Tibial artery (tissue), 4 donors: ENCODE data around the gene PIK3CD.
"Not testable (repeated sequence)": the region's sequence is repeated elsewhere in the genome, so short reads cannot be mapped to it uniquely, and the experiment has no call there.

ENCODE experiments used
- DNase-seq, 2 donors: peaks; one replicate each; pipeline ENCODE4 v3.0.0-alpha.2; 2019
- H3K27ac ChIP-seq, 2 donors: fragments of 200-600 bp; sonication (generic) in 1 of 2; 1 replicate in 1 of 2; 2 replicates in 1 of 2; pipeline ENCODE4 v1.5.1; 2018 to 2019; ENCODE audit warnings: mild to moderate bottlenecking in 1 of 2
- H3K27me3 ChIP-seq, 2 donors: fragments of 200-600 bp; sonication (generic) in 1 of 2; one replicate each; pipeline versions ENCODE4 v1.5.1 to v1.6.0; 2016 to 2019
- H3K36me3 ChIP-seq, 3 donors: fragments of 200-600 bp; sonication (generic) in 2 of 3; one replicate each; pipeline ENCODE4 v1.5.1; 2016 to 2019; ENCODE audit warnings: mild to moderate bottlenecking in 2 of 3
- H3K4me1 ChIP-seq, 4 donors: fragments of 200-600 bp; sonication (generic) in 2 of 4; 1 replicate in 3 of 4; 2 replicates in 1 of 4; pipeline ENCODE4 v1.5.1; 2016 to 2019
- H3K4me3 ChIP-seq, 2 donors: fragments of 200-600 bp; sonication (generic) in 1 of 2; 1 replicate in 1 of 2; 2 replicates in 1 of 2; pipeline ENCODE4 v1.5.1; 2018 to 2019; ENCODE audit warnings: mild to moderate bottlenecking in 2 of 2
- H3K9me3 ChIP-seq, 3 donors: fragments of 200-600 bp; sonication (generic) in 1 of 3; one replicate each; pipeline ENCODE4 v1.5.1; 2016 to 2019
- CTCF ChIP-seq, 2 experiments: fragments of 200-600 bp in 1 of 2; fragments of 450-650 bp in 1 of 2; IDR thresholded peaks; one replicate each; pipeline ENCODE4 v1.5.1; 2017 to 2019; ENCODE audit warnings: antibody characterized with exemption in 2 of 2, mild to moderate bottlenecking in 1 of 2, moderate library complexity in 1 of 2
- intact Hi-C: fragments of 100-400 bp; cut with DNase I; formaldehyde crosslinking; loops from one replicate; pipeline ENCODE4 v1.15.0; 2023; ENCODE audit warnings: low total_unique reads

The PIK3CD gene

GRCh38 chr1:9737671-9738070 is 86.1 kb downstream of the PIK3CD start:
- intact Hi-C loops = no loop called here
- H3K27me3 ChIP-seq = no peaks in the 10 kb centered on the region
- no peak for DNase-seq
- no peak for TF ChIP-seq CTCF (IDR thresholded peaks at IDR 0.05)
- H3K4me3 ChIP-seq = no peak overlapping the region
- H3K36me3 ChIP-seq = peaks cover 86 to 100% (median 97%) of the 10 kb centered on the region in 3 donors
- no peak overlapping the region for H3K27ac ChIP-seq
- no peaks in the 10 kb centered on the region for H3K4me1 ChIP-seq
- no peaks in the 10 kb centered on the region for H3K9me3 ChIP-seq

GRCh38 chr1:9744106-9744799 is 92.7 kb downstream of the PIK3CD start:
- H3K27me3 ChIP-seq = no peaks in the 10 kb centered on the region
- no peak overlapping the region for H3K27ac ChIP-seq
- DNase-seq = no peak
- no peaks in the 10 kb centered on the region for H3K9me3 ChIP-seq
- intact Hi-C loops = no loop called here
- H3K4me1 ChIP-seq = no peaks in the 10 kb centered on the region
- H3K36me3 ChIP-seq = peaks cover 69 to 92% (median 80%) of the 10 kb centered on the region in 3 donors
- no peak overlapping the region for H3K4me3 ChIP-seq
- no peak for TF ChIP-seq CTCF (IDR thresholded peaks at IDR 0.05)

- intact Hi-C loops = no loop called here
- H3K4me1 ChIP-seq = no peaks in the 10 kb centered on the region
- no peak overlapping the region for H3K27ac ChIP-seq
- H3K4me3 ChIP-seq = no peak overlapping the region
- H3K27me3 ChIP-seq = no peaks in the 10 kb centered on the region
- no peaks in the 10 kb centered on the region for H3K9me3 ChIP-seq
- no peak for DNase-seq
- TF ChIP-seq CTCF (IDR thresholded peaks at IDR 0.05) = no peak
- peaks cover 57 to 92% (median 75%) of the 10 kb centered on the region in 3 donors for H3K36me3 ChIP-seq
Observed at GRCh38 chr1:9746211-9746610, 94.7 kb downstream of the PIK3CD start.

- no peaks in the 10 kb centered on the region for H3K9me3 ChIP-seq
- no peak overlapping the region for H3K27ac ChIP-seq
- no peak for DNase-seq
- H3K27me3 ChIP-seq = no peaks in the 10 kb centered on the region
- intact Hi-C loops = no loop called here
- no peak for TF ChIP-seq CTCF (IDR thresholded peaks at IDR 0.05)
- H3K36me3 ChIP-seq = peaks cover 53 to 92% (median 75%) of the 10 kb centered on the region in 3 donors
- H3K4me3 ChIP-seq = no peak overlapping the region
- H3K4me1 ChIP-seq = no peaks in the 10 kb centered on the region
Observed at GRCh38 chr1:9746651-9747050, 95.1 kb downstream of the PIK3CD start.

- DNase-seq, H3K4me3 ChIP-seq, H3K9me3 ChIP-seq, H3K27ac ChIP-seq, H3K4me1 ChIP-seq, intact Hi-C loops, H3K27me3 ChIP-seq: not testable (repeated sequence)
- H3K36me3 ChIP-seq = peaks cover 36 to 90% (median 72%) of the 10 kb centered on the region in 3 donors
Observed at GRCh38 chr1:9748391-9748790, 96.9 kb downstream of the PIK3CD start.

GRCh38 chr1:9749361-9749760 is 97.8 kb downstream of the PIK3CD start:
- Histone ChIP-seq H3K36me3 (peaks cover 31 to 90% (median 72%) of the 10 kb centered on the region in 3 donors), H3K27me3 (no peaks in the 10 kb centered on the region), H3K9me3 (no peaks in the 10 kb centered on the region), H3K4me1 (no peaks in the 10 kb centered on the region), H3K27ac (no peak overlapping the region), H3K4me3 (no peak overlapping the region)
- intact Hi-C loops = no loop called here
- no peak for DNase-seq
- TF ChIP-seq CTCF (IDR thresholded peaks at IDR 0.05) = no peak
